ENCODE measurements around the gene HOGA1.

DNA sequence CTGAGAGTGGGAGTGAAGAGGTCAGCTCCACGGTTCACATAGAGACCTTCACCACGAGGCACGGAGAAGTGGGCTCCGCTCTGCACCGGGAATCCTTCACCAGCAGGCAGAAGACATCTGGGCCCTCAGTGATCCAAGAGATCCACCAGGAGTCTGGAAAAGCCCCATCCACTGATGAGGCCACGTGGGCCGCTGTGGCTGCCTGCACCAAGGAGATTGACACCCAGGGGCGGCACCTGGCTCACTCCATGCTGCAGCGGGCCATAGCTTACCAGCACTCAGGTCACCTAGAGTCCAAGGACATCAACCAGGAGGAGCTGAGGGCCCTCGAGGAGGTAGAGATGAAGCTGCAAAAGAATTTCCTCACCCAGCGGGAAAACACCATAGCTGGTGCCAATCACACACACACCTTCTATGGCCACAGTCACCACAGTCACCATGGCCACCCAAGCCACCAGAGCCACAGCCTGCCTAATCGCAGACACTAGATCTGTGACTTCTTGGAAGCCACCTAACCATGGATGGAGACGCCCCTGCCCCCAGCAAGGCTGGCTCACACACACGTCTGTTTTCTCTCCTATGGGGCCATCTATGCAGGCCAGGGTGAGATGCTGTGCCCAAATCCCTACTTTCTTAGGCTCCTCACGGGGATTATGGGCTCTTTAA lies 6.0 kb downstream of the HOGA1 start:
- TF ChIP-seq SUZ12 (IDR thresholded peaks at IDR 0.05; ENCODE audit: extremely low read depth, insufficient read depth, insufficient read length) (no peak), ZNF274 (IDR thresholded peaks at IDR 0.05; ENCODE audit: low read depth, low read length) (no peak)

Measured in NT2/D1 (cell line).